ENCODE measurements around the gene WHAMM. TPM values are rescaled to one million over a fixed set of nuclear protein-coding genes. Genes with fewer than 3 reads are reported as not detected.
"Not testable (repeated sequence)": the region's sequence is repeated elsewhere in the genome, so short reads cannot be mapped to it uniquely, and the experiment has no call there.

Gene WHAMM
- polyA plus RNA-seq, 1 donor (not counting 4 experiments of a cell fraction or from before 2014, with no cell fraction given), result 4.7 TPM

DNA sequence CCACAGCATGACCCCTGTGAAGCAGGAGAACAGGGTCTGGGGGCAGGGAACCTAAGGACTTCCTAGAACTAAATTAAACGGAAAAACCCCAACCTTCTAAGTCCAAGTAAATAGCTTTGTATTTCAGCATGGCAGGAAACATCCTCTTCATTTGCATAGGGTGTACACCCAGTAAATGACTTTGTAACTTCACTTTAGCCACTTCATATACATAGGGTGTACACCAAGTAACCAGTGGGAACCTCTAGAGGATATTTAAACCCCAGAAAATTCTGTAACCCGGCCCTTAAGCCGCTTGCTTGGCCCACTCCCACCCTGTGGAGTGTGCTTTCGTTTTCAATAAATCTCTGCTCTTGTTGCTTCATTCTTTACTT, 45.3 kb upstream of the WHAMM start:
- peaks cover 3 to 8% of the 10 kb centered on the region in 2 experiments for H3K36me3 ChIP-seq (ENCODE audit: control insufficient read depth in 2 of 2, extremely low read depth in 1 of 2, insufficient read depth in 2 of 2, low read length in 2 of 2)
- H3K9me1 ChIP-seq (ENCODE audit: control insufficient read depth, extremely low read depth, insufficient read depth, low read length), result no peaks in the 10 kb centered on the region
- no peaks in the 10 kb centered on the region for H3K4me1 ChIP-seq (ENCODE audit: control insufficient read depth, extremely low read depth, insufficient read depth, low read length)
- dilution Hi-C loops (cut with MboI; ENCODE audit: extremely low pct_ligation_motif_present, low sequenced_read_pairs), result no loop called here
- H3K9ac ChIP-seq (ENCODE audit: control insufficient read depth, extremely low read depth, insufficient read depth, low read length), result no peak overlapping the region
- H3K9me3 ChIP-seq (ENCODE audit: control insufficient read depth, low read depth, low read length), result no peaks in the 10 kb centered on the region
- no peak overlapping the region for H3K4me3 ChIP-seq (ENCODE audit: control insufficient read depth in 2 of 3, extremely low read depth in 1 of 3, insufficient read depth in 2 of 3, low read depth in 1 of 3, low read length in 3 of 3)
- FAIRE-seq, result no peak
- H2AFZ ChIP-seq (ENCODE audit: control insufficient read depth, low read length), result no peak overlapping the region
- DNase-seq (ENCODE audit: low read depth, low spot score), result no peak
- H3K79me2 ChIP-seq (ENCODE audit: control insufficient read depth, insufficient read depth, low read length), result peaks cover 1% of the 10 kb centered on the region
- no peaks in the 10 kb centered on the region for H3K27me3 ChIP-seq (ENCODE audit: control insufficient read depth, extremely low read depth, insufficient read depth, low read length)
- TF ChIP-seq, protein P1, sequence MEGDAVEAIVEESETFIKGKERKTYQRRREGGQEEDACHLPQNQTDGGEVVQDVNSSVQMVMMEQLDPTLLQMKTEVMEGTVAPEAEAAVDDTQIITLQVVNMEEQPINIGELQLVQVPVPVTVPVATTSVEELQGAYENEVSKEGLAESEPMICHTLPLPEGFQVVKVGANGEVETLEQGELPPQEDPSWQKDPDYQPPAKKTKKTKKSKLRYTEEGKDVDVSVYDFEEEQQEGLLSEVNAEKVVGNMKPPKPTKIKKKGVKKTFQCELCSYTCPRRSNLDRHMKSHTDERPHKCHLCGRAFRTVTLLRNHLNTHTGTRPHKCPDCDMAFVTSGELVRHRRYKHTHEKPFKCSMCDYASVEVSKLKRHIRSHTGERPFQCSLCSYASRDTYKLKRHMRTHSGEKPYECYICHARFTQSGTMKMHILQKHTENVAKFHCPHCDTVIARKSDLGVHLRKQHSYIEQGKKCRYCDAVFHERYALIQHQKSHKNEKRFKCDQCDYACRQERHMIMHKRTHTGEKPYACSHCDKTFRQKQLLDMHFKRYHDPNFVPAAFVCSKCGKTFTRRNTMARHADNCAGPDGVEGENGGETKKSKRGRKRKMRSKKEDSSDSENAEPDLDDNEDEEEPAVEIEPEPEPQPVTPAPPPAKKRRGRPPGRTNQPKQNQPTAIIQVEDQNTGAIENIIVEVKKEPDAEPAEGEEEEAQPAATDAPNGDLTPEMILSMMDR (optimal IDR thresholded peaks at IDR 0.05 in 1 of 3, IDR thresholded peaks at IDR 0.05 in 1 of 3, conservative IDR thresholded peaks at IDR 0.05 in 1 of 3; ENCODE audit: extremely low read depth in 1 of 3, insufficient read depth in 2 of 3, low read length in 3 of 3), result no peak
- no peak for TF ChIP-seq EZH2 (IDR thresholded peaks at IDR 0.05; ENCODE audit: low read length)
- H3K4me2 ChIP-seq (ENCODE audit: control insufficient read depth, extremely low read depth, insufficient read depth, low read depth, low read length), result no peak overlapping the region
- no peaks in the 10 kb centered on the region for H4K20me1 ChIP-seq (ENCODE audit: control insufficient read depth, extremely low read depth, insufficient read depth, low read length)
- H3K27ac ChIP-seq (ENCODE audit: control insufficient read depth, insufficient read depth, low read length), result no peak overlapping the region

DNA sequence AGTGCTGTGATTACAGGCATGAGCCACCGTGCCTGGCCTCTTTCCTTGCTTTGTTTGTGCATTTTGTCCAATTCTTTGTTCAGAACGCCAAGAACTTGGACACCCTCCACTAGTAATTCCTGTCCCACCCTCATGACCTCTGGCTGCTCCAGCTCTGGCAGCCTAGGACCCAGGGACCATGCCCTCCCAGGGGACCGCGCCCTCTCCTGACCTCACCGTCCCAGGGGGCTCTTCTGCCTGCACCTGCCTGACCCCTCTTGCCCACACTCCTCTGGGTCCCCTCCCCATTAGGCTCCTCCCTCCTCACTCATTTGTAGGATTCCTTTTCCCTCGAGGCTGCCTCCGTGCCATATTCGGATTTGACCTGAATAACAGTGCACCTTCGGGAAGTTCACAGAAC, 44.7 kb upstream of the WHAMM start:
- dilution Hi-C loops (cut with MboI; ENCODE audit: extremely low pct_ligation_motif_present, low sequenced_read_pairs), result no loop called here
- no peak for FAIRE-seq
- H3K4me1 ChIP-seq (ENCODE audit: control insufficient read depth, extremely low read depth, insufficient read depth, low read length), result no peaks in the 10 kb centered on the region
- peaks cover 3 to 6% of the 10 kb centered on the region in 2 experiments for H3K36me3 ChIP-seq (ENCODE audit: control insufficient read depth in 2 of 2, extremely low read depth in 1 of 2, insufficient read depth in 2 of 2, low read length in 2 of 2)
- H3K9ac ChIP-seq (ENCODE audit: control insufficient read depth, extremely low read depth, insufficient read depth, low read length), result no peak overlapping the region
- no peaks in the 10 kb centered on the region for H3K79me2 ChIP-seq (ENCODE audit: control insufficient read depth, insufficient read depth, low read length)
- H3K27ac ChIP-seq (ENCODE audit: control insufficient read depth, insufficient read depth, low read length), result no peak overlapping the region
- H3K4me3 ChIP-seq (ENCODE audit: control insufficient read depth in 2 of 3, extremely low read depth in 1 of 3, insufficient read depth in 2 of 3, low read depth in 1 of 3, low read length in 3 of 3), result no peak overlapping the region
- no peaks in the 10 kb centered on the region for H3K27me3 ChIP-seq (ENCODE audit: control insufficient read depth, extremely low read depth, insufficient read depth, low read length)
- H3K9me3 ChIP-seq (ENCODE audit: control insufficient read depth, low read depth, low read length), result no peaks in the 10 kb centered on the region
- no peak for DNase-seq (ENCODE audit: low read depth, low spot score)
- no peaks in the 10 kb centered on the region for H4K20me1 ChIP-seq (ENCODE audit: control insufficient read depth, extremely low read depth, insufficient read depth, low read length)
- H2AFZ ChIP-seq (ENCODE audit: control insufficient read depth, low read length), result no peak overlapping the region
- no peak overlapping the region for H3K4me2 ChIP-seq (ENCODE audit: control insufficient read depth, extremely low read depth, insufficient read depth, low read depth, low read length)
- H3K9me1 ChIP-seq (ENCODE audit: control insufficient read depth, extremely low read depth, insufficient read depth, low read length), result no peaks in the 10 kb centered on the region
- no peak for TF ChIP-seq EZH2 (IDR thresholded peaks at IDR 0.05; ENCODE audit: low read length)
- TF ChIP-seq, protein P1 (optimal IDR thresholded peaks at IDR 0.05 in 1 of 3, IDR thresholded peaks at IDR 0.05 in 1 of 3, conservative IDR thresholded peaks at IDR 0.05 in 1 of 3; ENCODE audit: extremely low read depth in 1 of 3, insufficient read depth in 2 of 3, low read length in 3 of 3), result no peak

DNA sequence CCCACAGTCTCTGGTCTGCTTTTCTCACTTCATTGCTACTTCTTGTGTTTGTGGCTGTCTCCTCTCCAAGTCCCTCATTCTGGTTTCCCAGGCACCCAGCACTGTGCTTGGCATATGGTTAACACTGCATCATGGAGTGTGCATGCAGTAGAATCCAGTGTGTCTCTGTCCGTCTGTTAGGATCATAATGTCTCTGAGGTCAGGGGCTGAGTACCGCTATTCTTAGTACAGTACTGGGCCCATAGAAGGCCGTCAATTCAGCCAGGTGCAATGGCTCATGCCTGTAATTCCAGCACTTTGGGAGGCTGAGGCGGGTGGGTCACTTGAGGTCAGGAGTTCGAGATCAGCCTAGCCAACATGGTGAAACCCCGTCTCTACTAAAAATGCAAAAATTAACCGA, 43.2 kb upstream of the WHAMM start:
- H3K36me3 ChIP-seq (ENCODE audit: control insufficient read depth in 2 of 2, extremely low read depth in 1 of 2, insufficient read depth in 2 of 2, low read length in 2 of 2); H3K4me2 ChIP-seq (ENCODE audit: control insufficient read depth, extremely low read depth, insufficient read depth, low read depth, low read length); H3K4me1 ChIP-seq (ENCODE audit: control insufficient read depth, extremely low read depth, insufficient read depth, low read length); H3K4me3 ChIP-seq (ENCODE audit: control insufficient read depth in 2 of 3, extremely low read depth in 1 of 3, insufficient read depth in 2 of 3, low read depth in 1 of 3, low read length in 3 of 3); dilution Hi-C loops (cut with MboI; ENCODE audit: extremely low pct_ligation_motif_present, low sequenced_read_pairs); H2AFZ ChIP-seq (ENCODE audit: control insufficient read depth, low read length); FAIRE-seq; H3K27me3 ChIP-seq (ENCODE audit: control insufficient read depth, extremely low read depth, insufficient read depth, low read length); DNase-seq (ENCODE audit: low read depth, low spot score); H4K20me1 ChIP-seq (ENCODE audit: control insufficient read depth, extremely low read depth, insufficient read depth, low read length); H3K9me1 ChIP-seq (ENCODE audit: control insufficient read depth, extremely low read depth, insufficient read depth, low read length); H3K9me3 ChIP-seq (ENCODE audit: control insufficient read depth, low read depth, low read length); H3K9ac ChIP-seq (ENCODE audit: control insufficient read depth, extremely low read depth, insufficient read depth, low read length); H3K79me2 ChIP-seq (ENCODE audit: control insufficient read depth, insufficient read depth, low read length); H3K27ac ChIP-seq (ENCODE audit: control insufficient read depth, insufficient read depth, low read length): not testable (repeated sequence)

Measured in keratinocyte (primary cell).